KMS-11 (cell line): ENCODE measurements around the gene KAZN.

Source experiments
- H2AFZ ChIP-seq: fragments of 200-600 bp; sonication (generic); 2 replicates; pipeline ENCODE4 v1.6.1; 2016; ENCODE audit warnings: antibody characterized with exemption, mixed run types, low read depth
- H3K27ac ChIP-seq: fragments of 200-600 bp; sonication (generic); 2 replicates; pipeline ENCODE4 v1.6.1; 2016; ENCODE audit warnings: mild to moderate bottlenecking, mixed run types
- H3K27me3 ChIP-seq: fragments of 200-600 bp; sonication (generic); 2 replicates; pipeline ENCODE4 v1.6.1; 2017; ENCODE audit warnings: mild to moderate bottlenecking, low read depth, mixed run types, moderate library complexity; ENCODE audit not compliant: insufficient read depth
- H3K36me3 ChIP-seq: fragments of 200-600 bp; sonication (generic); 2 replicates; pipeline ENCODE4 v1.6.1; 2017; ENCODE audit warnings: mild to moderate bottlenecking, mixed run types; ENCODE audit not compliant: insufficient read depth
- H3K4me1 ChIP-seq: fragments of 200-600 bp; sonication (generic); 2 replicates; pipeline ENCODE4 v1.6.1; 2016; ENCODE audit warnings: mild to moderate bottlenecking, low read depth, mixed run types; ENCODE audit not compliant: poor library complexity, severe bottlenecking
- H3K4me2 ChIP-seq: fragments of 200-600 bp; sonication (generic); 2 replicates; pipeline ENCODE4 v1.7.0; 2016; ENCODE audit warnings: mild to moderate bottlenecking, mixed run types
- H3K4me3 ChIP-seq: fragments of 200-600 bp; sonication (generic); IDR thresholded peaks from 2 replicates; pipeline ENCODE4 v1.6.1; 2017; ENCODE audit warnings: low read depth, low read length, mixed read lengths; ENCODE audit not compliant: insufficient read depth
- H3K79me2 ChIP-seq: fragments of 200-600 bp; sonication (generic); 2 replicates; pipeline ENCODE4 v1.6.1; 2016; ENCODE audit warnings: low read depth, mixed run types; ENCODE audit not compliant: insufficient read depth
- H3K9ac ChIP-seq: fragments of 200-600 bp; sonication (generic); 2 replicates; pipeline ENCODE4 v1.6.1; 2016; ENCODE audit warnings: mild to moderate bottlenecking, mixed run types
- H4K20me1 ChIP-seq: fragments of 200-600 bp; sonication (generic); 2 replicates; pipeline ENCODE4 v1.6.1; 2016; ENCODE audit warnings: mild to moderate bottlenecking, mixed run types; ENCODE audit not compliant: insufficient read depth
- CTCF ChIP-seq: fragments of 200-600 bp; sonication (generic); conservative IDR thresholded peaks from 2 replicates; pipeline ENCODE4 v1.6.1; 2017; ENCODE audit warnings: low read depth, mild to moderate bottlenecking, antibody characterized with exemption, low read length, moderate library complexity, mixed read lengths

Gene KAZN

GRCh38 chr1:14685078-14685477 lies 86.6 kb downstream of the KAZN start:
- Histone ChIP-seq H3K4me1 (no peaks in the 10 kb centered on the region), H3K9ac (no peak overlapping the region), H3K27ac (no peak overlapping the region), H3K4me3 (no peak overlapping the region), H3K27me3 (peaks cover 2% of the 10 kb centered on the region; the same call in 1 of the 2 replicates), H3K4me2 (no peak overlapping the region), H4K20me1 (no peaks in the 10 kb centered on the region), H3K36me3 (no peaks in the 10 kb centered on the region), H2AFZ (no peak overlapping the region), H3K79me2 (no peaks in the 10 kb centered on the region)
- no peak for TF ChIP-seq CTCF

GRCh38 chr1:14686701-14687100 lies 88.2 kb downstream of the KAZN start:
- Histone ChIP-seq H3K36me3 (no peaks in the 10 kb centered on the region), H3K9ac (no peak overlapping the region), H2AFZ (no peak overlapping the region), H3K27me3 (peaks cover 4% of the 10 kb centered on the region; the same call in 1 of the 2 replicates), H3K79me2 (no peaks in the 10 kb centered on the region), H3K27ac (no peak overlapping the region), H3K4me1 (no peaks in the 10 kb centered on the region), H3K4me2 (no peak overlapping the region), H4K20me1 (no peaks in the 10 kb centered on the region), H3K4me3 (no peak overlapping the region)
- no peak for TF ChIP-seq CTCF

GRCh38 chr1:14687147-14687546 lies 88.7 kb downstream of the KAZN start:
- Histone ChIP-seq H3K27me3 (peaks cover 8% of the 10 kb centered on the region; the same call in 1 of the 2 replicates), H3K27ac (no peak overlapping the region), H3K4me2 (no peak overlapping the region), H3K9ac (no peak overlapping the region), H3K4me1 (no peaks in the 10 kb centered on the region), H3K36me3 (no peaks in the 10 kb centered on the region), H4K20me1 (no peaks in the 10 kb centered on the region), H3K4me3 (no peak overlapping the region), H2AFZ (no peak overlapping the region), H3K79me2 (no peaks in the 10 kb centered on the region)
- no peak for TF ChIP-seq CTCF

GRCh38 chr1:14689996-14690615 lies 91.6 kb downstream of the KAZN start:
- no peak for TF ChIP-seq CTCF
- Histone ChIP-seq H3K4me2 (no peak overlapping the region), H3K79me2 (no peaks in the 10 kb centered on the region), H3K4me3 (no peak overlapping the region), H4K20me1 (no peaks in the 10 kb centered on the region), H3K36me3 (no peaks in the 10 kb centered on the region), H3K27ac (no peak overlapping the region), H3K9ac (no peak overlapping the region), H2AFZ (no peak overlapping the region), H3K27me3 (peaks cover 8% of the 10 kb centered on the region; the same call in 1 of the 2 replicates), H3K4me1 (no peaks in the 10 kb centered on the region)
